Measurements from ENCODE around the gene APLP2. TPM values are rescaled to one million over a fixed set of nuclear protein-coding genes. Genes with fewer than 3 reads are reported as not detected.

APLP2 gene
- total and polyA plus RNA-seq, 2 of the 4 experiments (the other 2 are of a cell fraction): 127 to 235 TPM

GRCh38 chr11:130128626-130129025 is 58.9 kb downstream of the APLP2 start:
- H3K14ac ChIP-seq (replicated peaks; ENCODE audit: low read depth, low read length): no peak overlapping the region
- no TSS peak for BruUV-seq (replicated peaks)
- ChIA-PET CTCF (no interaction called here), POLR2A (ENCODE audit: unreplicated experiment) (no interaction called here)
- ATAC-seq (ENCODE audit: low read depth) (no peak), DNase-seq (no peak)
- H3K9me3 ChIP-seq (ENCODE audit: control insufficient read depth, insufficient read depth, low read length): no peaks in the 10 kb centered on the region
- no peak overlapping the region for H3K23ac ChIP-seq (ENCODE audit: low read depth, low read length)
- H3K4ac ChIP-seq (ENCODE audit: low read depth, low read length): no peak overlapping the region
- TF ChIP-seq RAD21 (IDR thresholded peaks at IDR 0.05; ENCODE audit: low read length): no peak
- no peak for TF ChIP-seq CHD1 (IDR thresholded peaks at IDR 0.05; ENCODE audit: low read depth, low read length)
- no peak for TF ChIP-seq NFE2L2 (IDR thresholded peaks at IDR 0.05; ENCODE audit: low read depth, low read length)
- TF ChIP-seq CEBPB (IDR thresholded peaks at IDR 0.05; ENCODE audit: low read depth, low read length): no peak
- no peak for TF ChIP-seq POLR2A (IDR thresholded peaks at IDR 0.05; ENCODE audit: low read depth, low read length)
- no peak for TF ChIP-seq CTCF (conservative IDR thresholded peaks at IDR 0.05; ENCODE audit: low read depth, low read length)
- TF ChIP-seq MAZ (IDR thresholded peaks at IDR 0.05; ENCODE audit: borderline replicate concordance, low read depth, low read length): no peak
- TF ChIP-seq SMC3 (IDR thresholded peaks at IDR 0.05; ENCODE audit: low read depth, low read length): no peak
- TF ChIP-seq RFX5 (IDR thresholded peaks at IDR 0.05; ENCODE audit: low read depth, low read length): no peak
- no peak for TF ChIP-seq BHLHE40 (IDR thresholded peaks at IDR 0.05; ENCODE audit: low read depth, low read length)
- no peak for TF ChIP-seq MXI1 (IDR thresholded peaks at IDR 0.05; ENCODE audit: borderline replicate concordance, low read depth, low read length)
- no peak for TF ChIP-seq USF2 (IDR thresholded peaks at IDR 0.05; ENCODE audit: low read depth, low read length)
- TF ChIP-seq FOS (IDR thresholded peaks at IDR 0.05; ENCODE audit: low read depth, low read length): no peak
- TF ChIP-seq RCOR1 (IDR thresholded peaks at IDR 0.05; ENCODE audit: insufficient replicate concordance, low read length): no peak
- no peak for TF ChIP-seq MAFK (IDR thresholded peaks at IDR 0.05; ENCODE audit: low read depth, low read length)
- TF ChIP-seq ELK1 (IDR thresholded peaks at IDR 0.05; ENCODE audit: borderline replicate concordance, low read depth, low read length): no peak
- H2AK9ac ChIP-seq (replicated peaks; ENCODE audit: low read depth, low read length, poor library complexity): no peak overlapping the region
- dilution Hi-C loops (cut with HindIII; ENCODE audit: low sequenced_read_pairs, unreplicated experiment): loop anchor here (25.0 kb wide), 1 partner anchor 191 kb away; no protein-coding TSS in a partner anchor
- no peak overlapping the region for H3K18ac ChIP-seq (ENCODE audit: low read depth, low read length)
- H4K91ac ChIP-seq (ENCODE audit: insufficient read depth, low read depth, low read length): no peak overlapping the region
- H2BK5ac ChIP-seq (ENCODE audit: low read depth, low read length, poor library complexity, severe bottlenecking): no peak overlapping the region
- no peak overlapping the region for H2AK5ac ChIP-seq (ENCODE audit: low read depth, low read length)
- peaks cover 4% of the 10 kb centered on the region for H3K9me1 ChIP-seq (ENCODE audit: insufficient read depth, low read length)
- H3K4me2 ChIP-seq (ENCODE audit: low read depth, low read length): no peak overlapping the region
- peaks cover 41% of the 10 kb centered on the region for H3K36me3 ChIP-seq (ENCODE audit: control insufficient read depth, insufficient read depth, low read length)
- no peak overlapping the region for H2BK15ac ChIP-seq (ENCODE audit: low read depth, low read length)
- peaks cover 3% of the 10 kb centered on the region for H3K4me1 ChIP-seq (ENCODE audit: control insufficient read depth, insufficient read depth, low read length)
- H2AFZ ChIP-seq (replicated peaks; ENCODE audit: low read length, poor library complexity): no peak overlapping the region
- no CpG with 5 or more reads among the region's 2 CpGs for WGBS, 2 experiments (ENCODE audit: extremely low coverage in 2 of 2, insufficient read length in 1 of 2)
- H2BK120ac ChIP-seq (ENCODE audit: low read depth, low read length): no peak overlapping the region
- intact Hi-C loops (cut with micrococcal nuclease): no loop called here
- no peak overlapping the region for H3K4me3 ChIP-seq (ENCODE audit: insufficient read depth, low read depth, low read length)
- no peak overlapping the region for H3K27ac ChIP-seq (ENCODE audit: insufficient read depth, low read length)
- H3K56ac ChIP-seq (ENCODE audit: extremely low read depth, insufficient read depth, low read length): no peak overlapping the region
- no peak overlapping the region for H2BK20ac ChIP-seq (ENCODE audit: low read depth, low read length)
- H3K9ac ChIP-seq (ENCODE audit: low read depth, low read length): no peak overlapping the region
- H4K8ac ChIP-seq (ENCODE audit: low read depth in 2 of 2, low read length in 2 of 2): no peak overlapping the region
- no peak overlapping the region for H4K5ac ChIP-seq (ENCODE audit: low read depth, low read length)
- H3K79me1 ChIP-seq (ENCODE audit: low read depth in 1 of 2, low read length in 2 of 2): peaks cover 0 to 15% of the 10 kb centered on the region in 2 experiments; a peak in 2 of 4 replicates
- in situ Hi-C loops (cut with MboI; ENCODE audit: low sequenced_read_pairs): no loop called here
- peaks cover 4% of the 10 kb centered on the region for H4K20me1 ChIP-seq (ENCODE audit: insufficient read depth, low read length)
- no peaks in the 10 kb centered on the region for H3K27me3 ChIP-seq (ENCODE audit: control insufficient read depth, insufficient read depth, low read length)
